Measurements from ENCODE around the gene STAT5B.
"Not testable (repeated sequence)": the region's sequence is repeated elsewhere in the genome, so short reads cannot be mapped to it uniquely, and the experiment has no call there.

Gene STAT5B

GRCh38 chr17:42306385-42306667, 30.1 kb upstream of the STAT5B start:
- no peak for DNase-seq (ENCODE audit: low read depth, low spot score)

GRCh38 chr17:42305543-42306384, 29.6 kb upstream of the STAT5B start:
- DNase-seq (ENCODE audit: low read depth, low spot score) = no peak

- DNase-seq (ENCODE audit: low read depth, low spot score) = not testable (repeated sequence)
Measured at GRCh38 chr17:42305031-42305330, 28.8 kb upstream of the STAT5B start.

GRCh38 chr17:42304187-42305030, 28.2 kb upstream of the STAT5B start:
- DNase-seq (ENCODE audit: low read depth, low spot score) = no peak

- DNase-seq (ENCODE audit: low read depth, low spot score) = no peak
Measured at GRCh38 chr17:42303694-42304093, 27.5 kb upstream of the STAT5B start.

GRCh38 chr17:42301022-42301421, 24.8 kb upstream of the STAT5B start:
- DNase-seq (ENCODE audit: low read depth, low spot score) = no peak

- not testable (repeated sequence) for DNase-seq (ENCODE audit: low read depth, low spot score)
Measured at GRCh38 chr17:42299913-42300312, 23.7 kb upstream of the STAT5B start.

GRCh38 chr17:42299361-42299760, 23.2 kb upstream of the STAT5B start:
- not testable (repeated sequence) for DNase-seq (ENCODE audit: low read depth, low spot score)

- not testable (repeated sequence) for DNase-seq (ENCODE audit: low read depth, low spot score)
Measured at GRCh38 chr17:42297775-42298174, 21.6 kb upstream of the STAT5B start.

GRCh38 chr17:42296012-42296411, 19.8 kb upstream of the STAT5B start:
- no peak for DNase-seq (ENCODE audit: low read depth, low spot score)

GRCh38 chr17:42294469-42295398, 18.5 kb upstream of the STAT5B start:
- DNase-seq (ENCODE audit: low read depth, low spot score) = no peak

GRCh38 chr17:42291129-42291528, 14.9 kb upstream of the STAT5B start:
- no peak for DNase-seq (ENCODE audit: low read depth, low spot score)

GRCh38 chr17:42290577-42290976, 14.4 kb upstream of the STAT5B start:
- DNase-seq (ENCODE audit: low read depth, low spot score) = no peak

GRCh38 chr17:42289611-42290181, 13.5 kb upstream of the STAT5B start:
- no peak for DNase-seq (ENCODE audit: low read depth, low spot score)

GRCh38 chr17:42288803-42289610, 12.8 kb upstream of the STAT5B start:
- DNase-seq (ENCODE audit: low read depth, low spot score) = no peak

GRCh38 chr17:42287977-42288802, 12.0 kb upstream of the STAT5B start, which contains the start of gene STAT5A:
Gene STAT5A, plus strand, starts transcription at chr17:42288498. Its CDS starts 914 bp downstream, at chr17:42289412.
- no peak for DNase-seq (ENCODE audit: low read depth, low spot score)

- DNase-seq (ENCODE audit: low read depth, low spot score) = no peak
Measured at GRCh38 chr17:42287305-42287976, 11.2 kb upstream of the STAT5B start.

- no peak for DNase-seq (ENCODE audit: low read depth, low spot score)
Measured at GRCh38 chr17:42286411-42287221, 10.4 kb upstream of the STAT5B start.

Data from activated naive CD8-positive, alpha-beta T cell treated with anti-CD3 and anti-CD28 coated beads, Interleukin-2, amount 50 U/mL, for 16 hours (primary cell).